Thyroid gland (tissue), 4 donors: ENCODE results near the gene BRPF3.

Source experiments
- POLR2A ChIP-seq, 2 donors: fragments of 450-650 bp; IDR thresholded peaks; one replicate each; pipeline ENCODE4 v1.6.1; 2017; ENCODE audit warnings: antibody characterized with exemption in 2 of 2, mild to moderate bottlenecking in 2 of 2, moderate library complexity in 1 of 2
- TF ChIP-seq, protein P1 (sequence below), 6 experiments: fragments of 200-600 bp in 3 of 6; fragments of 450-650 bp in 3 of 6; sonication (generic) in 3 of 6; IDR thresholded peaks; one replicate each; pipeline ENCODE4 v1.5.1; 2016 to 2019; ENCODE audit warnings: antibody characterized with exemption in 6 of 6, mild to moderate bottlenecking in 2 of 6, inconsistent platforms in 1 of 6, moderate library complexity in 1 of 6

DNA sequence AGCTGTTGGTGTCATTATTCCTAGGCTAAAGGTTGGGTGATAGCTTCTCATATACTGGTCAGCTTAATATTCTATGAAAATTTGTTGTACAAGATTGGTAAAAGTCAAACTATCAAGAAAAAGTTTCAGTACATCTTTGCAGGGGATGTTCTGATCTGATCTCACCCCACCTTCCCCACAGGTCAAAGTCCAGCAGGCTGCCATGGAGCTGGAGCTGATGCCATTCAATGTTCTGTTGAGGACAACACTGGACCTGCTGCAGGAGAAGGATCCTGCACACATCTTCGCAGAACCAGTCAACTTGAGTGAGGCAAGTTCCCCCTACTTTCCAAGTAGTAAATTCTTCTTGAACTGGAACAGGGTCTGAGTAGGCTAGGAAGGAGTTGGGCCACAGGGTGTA lies 13.1 kb downstream of the BRPF3 start:
- TF ChIP-seq POLR2A (IDR thresholded peaks at IDR 0.05) = no peak
- TF ChIP-seq, protein P1, sequence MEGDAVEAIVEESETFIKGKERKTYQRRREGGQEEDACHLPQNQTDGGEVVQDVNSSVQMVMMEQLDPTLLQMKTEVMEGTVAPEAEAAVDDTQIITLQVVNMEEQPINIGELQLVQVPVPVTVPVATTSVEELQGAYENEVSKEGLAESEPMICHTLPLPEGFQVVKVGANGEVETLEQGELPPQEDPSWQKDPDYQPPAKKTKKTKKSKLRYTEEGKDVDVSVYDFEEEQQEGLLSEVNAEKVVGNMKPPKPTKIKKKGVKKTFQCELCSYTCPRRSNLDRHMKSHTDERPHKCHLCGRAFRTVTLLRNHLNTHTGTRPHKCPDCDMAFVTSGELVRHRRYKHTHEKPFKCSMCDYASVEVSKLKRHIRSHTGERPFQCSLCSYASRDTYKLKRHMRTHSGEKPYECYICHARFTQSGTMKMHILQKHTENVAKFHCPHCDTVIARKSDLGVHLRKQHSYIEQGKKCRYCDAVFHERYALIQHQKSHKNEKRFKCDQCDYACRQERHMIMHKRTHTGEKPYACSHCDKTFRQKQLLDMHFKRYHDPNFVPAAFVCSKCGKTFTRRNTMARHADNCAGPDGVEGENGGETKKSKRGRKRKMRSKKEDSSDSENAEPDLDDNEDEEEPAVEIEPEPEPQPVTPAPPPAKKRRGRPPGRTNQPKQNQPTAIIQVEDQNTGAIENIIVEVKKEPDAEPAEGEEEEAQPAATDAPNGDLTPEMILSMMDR (IDR thresholded peaks at IDR 0.05) = no peak
